Colonic mucosa (tissue), 4 donors: ENCODE results near the gene ADAM22. TPM values are rescaled to one million over a fixed set of nuclear protein-coding genes. Genes with fewer than 3 reads are reported as not detected.

Experiments
- DNase-seq: peaks from one replicate; pipeline ENCODE4 v3.0.0-alpha.2; 2020
- H3K27ac ChIP-seq: fragments of 200-600 bp; one replicate; pipeline ENCODE4 v1.8.0; 2021
- H3K27me3 ChIP-seq: fragments of 200-600 bp; one replicate; pipeline ENCODE4 v1.8.0; 2021
- H3K36me3 ChIP-seq: fragments of 200-600 bp; one replicate; pipeline ENCODE4 v1.8.0; 2021
- H3K4me1 ChIP-seq: fragments of 200-600 bp; one replicate; pipeline ENCODE4 v1.8.0; 2021; ENCODE audit warnings: mild to moderate bottlenecking
- H3K4me3 ChIP-seq: fragments of 200-600 bp; one replicate; pipeline ENCODE4 v1.8.0; 2021
- H3K9ac ChIP-seq, 2 donors: one replicate each; pipeline ENCODE4 v1.7.0; 2013; ENCODE audit warnings: control low read depth in 2 of 2, low read depth in 2 of 2, low read length in 2 of 2
- H3K9me3 ChIP-seq: fragments of 200-600 bp; one replicate; pipeline ENCODE4 v1.8.0; 2021
- CTCF ChIP-seq: fragments of 200-600 bp; IDR thresholded peaks from one replicate; pipeline ENCODE4 v1.8.0; 2022; ENCODE audit warnings: antibody characterized with exemption, mild to moderate bottlenecking
- intact Hi-C: fragments of 100-400 bp; cut with DNase I; formaldehyde crosslinking; loops from one replicate; pipeline ENCODE4 v1.14.1; 2022
- total RNA-seq, 2 donors: library from RNA; stranded (reverse); fragmentation: NEBNext Ultra II Directional in 1 of 2; extraction: Animal tissue kit (Norgen Biotek cat#: 25700) in 1 of 2; gene quantifications; one replicate each; pipeline ENCODE4 v1.2.1, GENCODE V29; 2021
- donor health status: healthy.
- donor health status: DM: no; HTN: no; CAD: no.
- donor health status: DM: no; HTN: no; CAD: no.

The ADAM22 gene
- total RNA-seq, 2 donors from 2014 or later, result 2.6 to 2.8 TPM

- no peak overlapping the region for H3K4me3 ChIP-seq
- no peak for TF ChIP-seq CTCF
- intact Hi-C loops, result no loop called here
- H3K9ac ChIP-seq, result no peak overlapping the region
- H3K4me1 ChIP-seq, result no peaks in the 10 kb centered on the region
- H3K27me3 ChIP-seq, result no peaks in the 10 kb centered on the region
- no peaks in the 10 kb centered on the region for H3K9me3 ChIP-seq
- H3K36me3 ChIP-seq, result no peaks in the 10 kb centered on the region
- no peak for DNase-seq
- no peak overlapping the region for H3K27ac ChIP-seq
Measured at GRCh38 chr7:87948371-87948770, 14.3 kb downstream of the ADAM22 start.

DNA sequence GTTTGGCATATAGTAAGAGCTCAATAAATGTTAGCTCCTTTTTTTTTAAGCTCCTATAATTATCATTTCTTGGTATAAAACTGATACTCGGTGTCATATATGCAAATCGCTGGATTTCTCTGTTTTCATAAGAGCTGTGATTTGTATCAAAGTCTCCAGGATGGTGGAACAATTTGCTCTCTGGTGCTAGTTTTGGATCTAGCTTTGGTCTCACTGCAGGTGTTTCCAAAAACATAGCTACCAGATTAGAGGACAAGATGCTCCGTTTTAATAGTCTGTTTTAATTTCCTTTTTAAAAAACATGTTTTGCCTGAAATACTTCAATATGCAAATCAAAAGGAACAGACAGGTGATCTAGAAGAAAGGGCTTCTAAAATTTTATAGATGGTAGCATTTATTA lies 25.3 kb downstream of the ADAM22 start:
- Histone ChIP-seq H3K4me1 (no peaks in the 10 kb centered on the region), H3K9me3 (no peaks in the 10 kb centered on the region), H3K27ac (no peak overlapping the region), H3K36me3 (no peaks in the 10 kb centered on the region), H3K9ac (no peak overlapping the region), H3K4me3 (no peak overlapping the region), H3K27me3 (no peaks in the 10 kb centered on the region)
- intact Hi-C loops, result no loop called here
- DNase-seq, result no peak
- TF ChIP-seq CTCF, result no peak

DNA sequence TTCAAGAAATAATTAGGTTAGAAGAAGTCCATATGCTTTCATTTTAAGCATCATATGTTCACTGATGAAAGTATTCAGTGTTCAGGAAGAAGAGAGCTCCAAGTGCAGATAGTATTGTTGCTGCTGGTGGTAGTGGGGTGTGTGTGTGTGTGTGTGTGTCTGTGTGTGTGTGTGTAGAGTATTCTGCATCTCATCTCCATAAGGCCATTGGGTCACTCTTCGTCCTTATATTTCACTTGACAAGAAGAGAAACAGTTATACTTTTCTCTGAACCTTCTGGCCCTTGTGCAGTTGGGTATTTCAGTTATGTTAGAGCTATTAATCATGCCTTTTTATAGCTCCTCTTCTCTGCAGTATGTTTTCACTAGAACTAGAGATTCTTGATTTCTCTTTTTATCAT lies 26.2 kb downstream of the ADAM22 start:
- H3K9ac ChIP-seq, result no peak overlapping the region
- H3K36me3 ChIP-seq, result no peaks in the 10 kb centered on the region
- TF ChIP-seq CTCF, result no peak
- H3K27ac ChIP-seq, result no peak overlapping the region
- no peak overlapping the region for H3K4me3 ChIP-seq
- no peaks in the 10 kb centered on the region for H3K27me3 ChIP-seq
- no peak for DNase-seq
- H3K9me3 ChIP-seq, result no peaks in the 10 kb centered on the region
- intact Hi-C loops, result no loop called here
- H3K4me1 ChIP-seq, result no peaks in the 10 kb centered on the region

DNA sequence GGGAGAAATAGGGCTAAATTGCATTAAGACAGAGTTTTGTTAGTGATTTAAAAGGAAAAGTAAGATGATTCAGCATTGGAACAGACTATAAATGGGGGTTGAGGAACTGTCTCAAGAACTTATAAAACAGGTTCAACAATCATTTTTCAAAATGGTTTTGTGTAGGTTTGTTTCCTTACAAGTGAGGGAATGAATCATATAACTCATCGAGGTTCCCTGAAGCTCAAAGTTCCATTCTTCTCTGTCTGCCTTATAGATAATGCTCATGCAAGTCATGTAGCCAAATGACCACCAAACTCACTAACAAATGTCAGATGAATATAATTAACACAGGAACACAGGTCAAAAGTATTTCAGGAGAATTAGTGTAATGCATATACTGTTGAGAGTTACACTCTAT lies 27.7 kb downstream of the ADAM22 start:
- TF ChIP-seq CTCF, result no peak
- Histone ChIP-seq H3K4me3 (no peak overlapping the region), H3K27me3 (no peaks in the 10 kb centered on the region), H3K27ac (no peak overlapping the region), H3K9ac (no peak overlapping the region), H3K4me1 (no peaks in the 10 kb centered on the region), H3K9me3 (no peaks in the 10 kb centered on the region), H3K36me3 (no peaks in the 10 kb centered on the region)
- DNase-seq, result no peak
- intact Hi-C loops, result no loop called here

GRCh38 chr7:87966271-87966670 lies 32.2 kb downstream of the ADAM22 start:
- no peaks in the 10 kb centered on the region for H3K4me1 ChIP-seq
- H3K9ac ChIP-seq, result no peak overlapping the region
- H3K9me3 ChIP-seq, result no peaks in the 10 kb centered on the region
- no peak overlapping the region for H3K4me3 ChIP-seq
- H3K36me3 ChIP-seq, result no peaks in the 10 kb centered on the region
- intact Hi-C loops, result no loop called here
- H3K27ac ChIP-seq, result no peak overlapping the region
- TF ChIP-seq CTCF, result no peak
- H3K27me3 ChIP-seq, result no peaks in the 10 kb centered on the region
- DNase-seq, result no peak

DNA sequence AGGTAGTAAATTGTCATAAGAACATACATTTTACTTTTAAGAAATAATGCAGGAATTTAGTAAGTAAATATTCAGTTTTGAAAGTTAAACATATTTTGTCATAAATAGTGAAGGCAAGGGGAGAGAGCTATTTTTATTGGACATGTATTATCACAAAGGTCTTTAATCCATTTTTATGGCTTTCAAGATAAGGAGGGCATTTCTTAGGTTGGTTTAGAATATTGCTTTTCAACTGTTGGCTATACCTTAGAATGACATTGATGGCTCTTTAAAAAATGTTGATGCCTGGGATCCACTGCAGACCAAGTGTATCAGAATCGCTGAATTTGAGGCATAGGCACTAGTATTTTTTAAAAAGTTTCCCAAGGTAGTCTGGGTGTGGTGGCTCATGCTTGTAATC lies 34.0 kb downstream of the ADAM22 start:
- intact Hi-C loops, result no loop called here
- H3K9ac ChIP-seq, result no peak overlapping the region
- no peak overlapping the region for H3K4me3 ChIP-seq

More for the DNA sequence above, 34.0 kb downstream of the ADAM22 start:
- no peaks in the 10 kb centered on the region for H3K4me1 ChIP-seq
- H3K36me3 ChIP-seq, result no peaks in the 10 kb centered on the region
- no peak for TF ChIP-seq CTCF
- no peaks in the 10 kb centered on the region for H3K9me3 ChIP-seq
- no peak for DNase-seq
- no peak overlapping the region for H3K27ac ChIP-seq
- no peaks in the 10 kb centered on the region for H3K27me3 ChIP-seq
